B cell (primary cell): ENCODE results near the gene SNW1. TPM values are rescaled to one million over a fixed set of nuclear protein-coding genes. Genes with fewer than 3 reads are reported as not detected.

Experiments
- ATAC-seq: fragments of 200-7000 bp; cut with Tn5 transposase; one replicate; pipeline ENCODE4 v1.10.0; 2021; ENCODE audit warnings: low read depth, mild to moderate bottlenecking, moderate number of reproducible peaks, moderate library complexity
- CTCF ChIA-PET: fragments of 350-600 bp; sonication (Branson Sonifier 250); formaldehyde crosslinking; loops from one replicate; lab custom pipeline; 2021; ENCODE audit warnings: antibody characterized with exemption, inconsistent platforms; lab: Charles Lee
- POLR2A ChIA-PET: fragments of 350-600 bp; sonication (Branson Sonifier 250); formaldehyde crosslinking; loops from one replicate; lab custom pipeline; 2021; ENCODE audit warnings: antibody characterized with exemption; lab: Charles Lee
- DNase-seq: peaks from one replicate; pipeline ENCODE4 v3.0.0; 2013
- H2AFZ ChIP-seq: 2 replicates; pipeline ENCODE4 v1.6.1; 2012; ENCODE audit warnings: mild to moderate bottlenecking, low read depth, low read length; ENCODE audit not compliant: insufficient read depth, poor library complexity, severe bottlenecking
- H3K27ac ChIP-seq, 2 donors: 1 replicate in 1 of 2; 2 replicates in 1 of 2; pipeline ENCODE4 v1.5.1; 2012 to 2013; ENCODE audit warnings: low read length in 2 of 2, mild to moderate bottlenecking in 2 of 2, moderate library complexity in 1 of 2
- H3K27me3 ChIP-seq, 4 experiments: fragments of 200-600 bp in 1 of 4; sonication (generic) in 1 of 4; replicated peaks in 1 of 4; 1 replicate in 2 of 4; 2 replicates in 2 of 4; pipeline versions ENCODE4 v1.6.1 to v1.7.0; 2013 to 2016; ENCODE audit warnings: low read length in 3 of 4, mild to moderate bottlenecking in 2 of 4, mixed read lengths in 1 of 4, moderate library complexity in 1 of 4; ENCODE audit not compliant: insufficient read depth in 4 of 4, control insufficient read depth in 3 of 4; ENCODE audit errors: control extremely low read depth in 1 of 4
- H3K36me3 ChIP-seq, 2 experiments: replicated peaks in 1 of 2; 1 replicate in 1 of 2; 2 replicates in 1 of 2; pipeline versions ENCODE4 v1.6.1 to v1.7.1; 2013; ENCODE audit warnings: low read length in 1 of 2; ENCODE audit not compliant: insufficient read depth in 2 of 2, control insufficient read depth in 1 of 2; ENCODE audit errors: control extremely low read depth in 1 of 2, extremely low read depth in 1 of 2
- H3K4me1 ChIP-seq, 2 donors: fragments of 200-600 bp in 1 of 2; sonication (generic) in 1 of 2; 1 replicate in 1 of 2; 2 replicates in 1 of 2; pipeline versions ENCODE4 v1.5.1 to v1.6.1; 2013 to 2017; ENCODE audit warnings: low read length in 2 of 2; ENCODE audit not compliant: control insufficient read depth in 2 of 2, insufficient read depth in 2 of 2
- H3K4me2 ChIP-seq: replicated peaks from 2 replicates; pipeline ENCODE3; 2012; ENCODE audit warnings: mild to moderate bottlenecking, low read depth, low read length; ENCODE audit not compliant: poor library complexity, severe bottlenecking
- H3K4me3 ChIP-seq, 5 experiments: fragments of 200-600 bp in 1 of 5; sonication (generic) in 1 of 5; 1 replicate in 3 of 5; 2 replicates in 2 of 5; pipeline versions ENCODE4 v1.5.1 to v1.7.0; 2011 to 2016; ENCODE audit warnings: low read length in 4 of 5, mild to moderate bottlenecking in 4 of 5, low read depth in 2 of 5, control low read depth in 1 of 5, moderate library complexity in 1 of 5; ENCODE audit not compliant: insufficient read depth in 1 of 5; ENCODE audit errors: control extremely low read depth in 1 of 5, extremely low read depth in 1 of 5
- H3K79me2 ChIP-seq: fragments of 200-600 bp; sonication (generic); one replicate; pipeline ENCODE4 v1.6.0; 2016; ENCODE audit warnings: low read length; ENCODE audit not compliant: control insufficient read depth, insufficient read depth
- H3K9ac ChIP-seq: fragments of 200-600 bp; sonication (generic); 2 replicates; pipeline ENCODE4 v1.6.1; 2017; ENCODE audit warnings: mild to moderate bottlenecking, low read length, moderate library complexity
- H3K9me3 ChIP-seq, 3 donors: one replicate each; pipeline versions ENCODE4 v1.6.1 to v1.7.1; 2013; ENCODE audit warnings: low read length in 2 of 3; ENCODE audit not compliant: control insufficient read depth in 2 of 3, insufficient read depth in 1 of 3; ENCODE audit errors: control extremely low read depth in 1 of 3
- H4K20me1 ChIP-seq: 2 replicates; pipeline ENCODE4 v1.6.0; 2012; ENCODE audit warnings: mild to moderate bottlenecking, low read length; ENCODE audit not compliant: insufficient read depth, control insufficient read depth, poor library complexity, severe bottlenecking
- H3K27ac Mint-ChIP-seq: one replicate; pipeline ENCODE4 v1.8.0; 2021; ENCODE audit warnings: mixed read lengths
- H3K27me3 Mint-ChIP-seq: one replicate; pipeline ENCODE4 v1.8.0; 2021; ENCODE audit warnings: mixed read lengths
- H3K4me1 Mint-ChIP-seq: one replicate; pipeline ENCODE4 v1.8.0; 2021; ENCODE audit warnings: mixed read lengths
- H3K4me3 Mint-ChIP-seq: one replicate; pipeline ENCODE4 v1.8.0; 2021; ENCODE audit warnings: mixed read lengths
- H3K9me3 Mint-ChIP-seq: one replicate; pipeline ENCODE4 v1.8.0; 2022; ENCODE audit warnings: mixed read lengths; ENCODE audit not compliant: insufficient read depth
- EZH2 ChIP-seq: IDR thresholded peaks from 2 replicates; pipeline ENCODE4 v1.6.1; 2012; ENCODE audit warnings: borderline replicate concordance, low read depth, mild to moderate bottlenecking, moderate library complexity, low read length; ENCODE audit not compliant: insufficient read depth, poor library complexity, severe bottlenecking
- WGBS: methylation state at CpG from one replicate; pipeline ENCODE4 v1.1.5; 2013; ENCODE audit warnings: missing lambda C conversion rate; ENCODE audit not compliant: insufficient coverage; 5-methylcytosine and 5-hydroxymethylcytosine counted together
- intact Hi-C: fragments of 100-400 bp; cut with micrococcal nuclease; formaldehyde crosslinking; loops from one replicate; pipeline ENCODE4 v1.10.0; 2022
- polyA plus RNA-seq: library from polyadenylated mRNA; depleted of rRNA; stranded (reverse); fragments of >200 nt; gene quantifications from 2 replicates; pipeline ENCODE4 v1.2.3, GENCODE V29; 2012
- total RNA-seq, 2 donors: library from RNA; stranded (reverse); fragments of 120-200 nt in 1 of 2; gene quantifications; 1 replicate in 1 of 2; 2 replicates in 1 of 2; pipeline versions ENCODE4 v1.2.3 to v1.2.4, GENCODE V29; 2013 to 2022
- TF ChIP-seq, protein P1 (sequence below): fragments of 200-600 bp; IDR thresholded peaks from one replicate; pipeline ENCODE4 v1.8.0; 2022; ENCODE audit warnings: antibody characterized with exemption, mild to moderate bottlenecking

The SNW1 gene
- total and polyA plus RNA-seq, 2 donors (not counting 1 experiment from before 2014, with no cell fraction given), result 15.0 to 86.4 TPM

DNA sequence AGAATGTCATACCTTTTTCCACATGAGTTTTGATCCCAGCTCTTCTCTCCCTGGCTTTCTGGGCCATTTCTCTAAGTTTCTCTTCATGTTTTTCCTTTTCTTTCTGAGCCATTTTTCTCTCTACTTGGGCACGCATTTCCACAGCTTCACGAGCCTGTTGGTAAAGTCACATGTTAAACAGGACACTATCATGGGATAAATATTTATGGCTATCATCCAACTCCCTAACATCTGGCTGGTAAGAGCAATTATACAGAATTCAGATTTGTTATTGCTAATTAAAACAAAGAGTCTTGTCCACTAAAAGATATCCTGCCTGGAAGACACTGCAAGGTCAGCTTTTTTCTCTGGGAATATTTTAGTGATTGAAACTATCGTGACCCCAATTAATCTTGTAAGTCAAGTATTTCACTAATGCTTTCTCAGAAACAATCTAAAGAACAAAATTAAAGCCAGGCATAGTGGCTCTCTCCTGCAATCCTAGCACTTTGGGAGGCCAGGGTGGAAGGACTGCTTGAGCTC is 29.9 kb downstream of the SNW1 start:
- Histone ChIP-seq H3K4me2 (no peak overlapping the region), H3K79me2 (peaks cover 31% of the 10 kb centered on the region), H2AFZ (no peak overlapping the region), H3K9ac (no peak overlapping the region), H3K27ac (no peak overlapping the region), H3K36me3 (peaks cover 15 to 88% of the 10 kb centered on the region in 2 experiments), H4K20me1 (no peaks in the 10 kb centered on the region), H3K9me3 (no peaks in the 10 kb centered on the region), H3K4me3 (no peak overlapping the region), H3K27me3 (no peaks in the 10 kb centered on the region), H3K4me1 (no peaks in the 10 kb centered on the region)
- intact Hi-C loops, result no loop called here
- no peak overlapping the region for H3K4me3 Mint-ChIP-seq
- TF ChIP-seq EZH2, result no peak
- TF ChIP-seq, protein P1, sequence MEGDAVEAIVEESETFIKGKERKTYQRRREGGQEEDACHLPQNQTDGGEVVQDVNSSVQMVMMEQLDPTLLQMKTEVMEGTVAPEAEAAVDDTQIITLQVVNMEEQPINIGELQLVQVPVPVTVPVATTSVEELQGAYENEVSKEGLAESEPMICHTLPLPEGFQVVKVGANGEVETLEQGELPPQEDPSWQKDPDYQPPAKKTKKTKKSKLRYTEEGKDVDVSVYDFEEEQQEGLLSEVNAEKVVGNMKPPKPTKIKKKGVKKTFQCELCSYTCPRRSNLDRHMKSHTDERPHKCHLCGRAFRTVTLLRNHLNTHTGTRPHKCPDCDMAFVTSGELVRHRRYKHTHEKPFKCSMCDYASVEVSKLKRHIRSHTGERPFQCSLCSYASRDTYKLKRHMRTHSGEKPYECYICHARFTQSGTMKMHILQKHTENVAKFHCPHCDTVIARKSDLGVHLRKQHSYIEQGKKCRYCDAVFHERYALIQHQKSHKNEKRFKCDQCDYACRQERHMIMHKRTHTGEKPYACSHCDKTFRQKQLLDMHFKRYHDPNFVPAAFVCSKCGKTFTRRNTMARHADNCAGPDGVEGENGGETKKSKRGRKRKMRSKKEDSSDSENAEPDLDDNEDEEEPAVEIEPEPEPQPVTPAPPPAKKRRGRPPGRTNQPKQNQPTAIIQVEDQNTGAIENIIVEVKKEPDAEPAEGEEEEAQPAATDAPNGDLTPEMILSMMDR, result no peak
- no CpG with 5 or more reads among the region's 3 CpGs for WGBS
- no peak for DNase-seq
- H3K27me3 Mint-ChIP-seq, result no peaks in the 10 kb centered on the region
- H3K9me3 Mint-ChIP-seq, result no peaks in the 10 kb centered on the region
- no peak for ATAC-seq
- ChIA-PET POLR2A (no interaction called here), CTCF (interaction anchor here (0.5 to 1.2 kb wide), 3 partner anchors 13 to 664 kb away, joined by 3 to 5 read pairs (median 5); no protein-coding TSS in a partner anchor)
- H3K4me1 Mint-ChIP-seq, result no peaks in the 10 kb centered on the region
- no peak overlapping the region for H3K27ac Mint-ChIP-seq

DNA sequence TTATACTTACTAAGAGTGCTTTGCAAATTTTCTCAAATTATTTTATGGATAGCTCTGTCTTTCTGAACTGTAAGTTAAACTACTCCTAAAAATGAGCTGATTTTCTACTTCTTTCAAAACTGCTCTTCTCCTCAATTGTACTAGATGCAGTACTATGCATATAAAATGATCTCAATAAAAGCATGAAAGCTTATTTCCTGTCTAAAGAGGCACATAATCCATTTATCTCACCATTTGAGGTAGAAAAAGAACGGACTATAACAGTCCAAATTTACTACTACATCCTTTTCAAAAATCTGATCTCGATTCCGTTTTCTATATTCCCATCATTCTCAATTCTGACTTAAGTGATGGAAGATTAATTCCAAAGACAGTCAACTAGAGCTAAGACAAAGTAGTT is 38.7 kb downstream of the SNW1 start:
- Histone ChIP-seq H3K9ac (no peak overlapping the region), H3K36me3 (peaks cover 15 to 83% of the 10 kb centered on the region in 2 experiments), H3K27me3 (no peaks in the 10 kb centered on the region), H3K4me1 (no peaks in the 10 kb centered on the region), H3K27ac (no peak overlapping the region), H3K4me2 (no peak overlapping the region), H2AFZ (no peak overlapping the region), H4K20me1 (peaks cover 6% of the 10 kb centered on the region), H3K9me3 (no peaks in the 10 kb centered on the region), H3K4me3 (no peak overlapping the region), H3K79me2 (peaks cover 9% of the 10 kb centered on the region)
- H3K4me3 Mint-ChIP-seq, result no peak overlapping the region
- DNase-seq, result no peak
- ChIA-PET CTCF (no interaction called here), POLR2A (no interaction called here)
- TF ChIP-seq EZH2, result no peak
- TF ChIP-seq, protein P1, result no peak
- no peaks in the 10 kb centered on the region for H3K9me3 Mint-ChIP-seq
- no CpG with 5 or more reads among the region's 3 CpGs for WGBS
- no peak overlapping the region for H3K27ac Mint-ChIP-seq
- H3K4me1 Mint-ChIP-seq, result no peaks in the 10 kb centered on the region
- intact Hi-C loops, result no loop called here
- no peak for ATAC-seq
- no peaks in the 10 kb centered on the region for H3K27me3 Mint-ChIP-seq
